SK-N-SH (cell line): ENCODE measurements around the gene AGAP1. TPM values are rescaled to one million over a fixed set of nuclear protein-coding genes. Genes with fewer than 3 reads are reported as not detected.

Experiments
- CTCF ChIA-PET: fragments of 300-600, 350-600 bp; formaldehyde crosslinking; extraction: SDS; loops from one replicate; lab custom pipeline; 2021; lab: Yijun Ruan, JAX
- POLR2A ChIA-PET: fragments of 350-600 bp; sonication (Branson Sonifier 250); formaldehyde crosslinking; extraction: SDS; loops from one replicate; lab custom pipeline; 2020; ENCODE audit warnings: antibody characterized with exemption, inconsistent platforms; lab: Yijun Ruan, JAX
- DNase-seq: peaks from one replicate; pipeline ENCODE4 v3.0.0; 2012
- H2AFZ ChIP-seq: fragments of 200-600 bp; sonication (generic); 2 replicates; pipeline ENCODE4 v1.8.1; 2016; ENCODE audit warnings: antibody characterized with exemption, mild to moderate bottlenecking, low read depth
- H3F3A ChIP-seq: fragments of 200-600 bp; sonication (generic); replicated peaks from 2 replicates; pipeline ENCODE3; 2016; ENCODE audit warnings: antibody characterized with exemption, mild to moderate bottlenecking; ENCODE audit not compliant: insufficient read depth
- H3K27ac ChIP-seq, 2 experiments: fragments of 200-500 bp in 1 of 2; fragments of 200-600 bp in 1 of 2; sonication (Bioruptor generic) in 1 of 2; sonication (generic), shearing (Covaris generic) in 1 of 2; 2 replicates each; pipeline versions ENCODE4 v1.5.1 to v1.6.1; 2014 to 2016; ENCODE audit warnings: low read depth in 2 of 2, inconsistent platforms in 1 of 2, low read length in 1 of 2, mild to moderate bottlenecking in 1 of 2, mixed read lengths in 1 of 2
- H3K27me3 ChIP-seq: fragments of 200-600 bp; sonication (generic), shearing (Covaris generic); 2 replicates; pipeline ENCODE4 v1.6.1; 2016; ENCODE audit warnings: mixed run types; ENCODE audit not compliant: insufficient read depth
- H3K36me3 ChIP-seq, 2 experiments: fragments of 200-500 bp in 1 of 2; fragments of 200-600 bp in 1 of 2; sonication (Bioruptor generic) in 1 of 2; sonication (generic) in 1 of 2; replicated peaks in 1 of 2; 2 replicates each; pipeline versions ENCODE3 to v1.5.1; 2014 to 2016; ENCODE audit warnings: low read length in 1 of 2, mild to moderate bottlenecking in 1 of 2; ENCODE audit not compliant: insufficient read depth in 2 of 2, control insufficient read depth in 1 of 2
- H3K4me1 ChIP-seq, 2 experiments: fragments of 200-500 bp in 1 of 2; fragments of 200-600 bp in 1 of 2; sonication (Bioruptor generic) in 1 of 2; sonication (generic), shearing (Covaris generic) in 1 of 2; 2 replicates each; pipeline versions ENCODE4 v1.5.1 to v1.6.1; 2014 to 2016; ENCODE audit warnings: low read depth in 1 of 2, low read length in 1 of 2, mixed run types in 1 of 2; ENCODE audit not compliant: insufficient read depth in 2 of 2, control insufficient read depth in 1 of 2
- H3K4me2 ChIP-seq: fragments of 200-600 bp; sonication (generic), shearing (Covaris generic); 2 replicates; pipeline ENCODE4 v1.6.1; 2017; ENCODE audit warnings: mixed run types
- H3K4me3 ChIP-seq, 2 experiments: fragments of 200-500 bp in 1 of 2; fragments of 200-600 bp in 1 of 2; sonication (Bioruptor generic) in 1 of 2; sonication (generic), shearing (Covaris generic) in 1 of 2; 2 replicates each; pipeline versions ENCODE4 v1.5.1 to v1.8.1; 2014 to 2016; ENCODE audit warnings: low read depth in 2 of 2, inconsistent platforms in 1 of 2, low read length in 1 of 2, mild to moderate bottlenecking in 1 of 2, mixed read lengths in 1 of 2, moderate library complexity in 1 of 2
- H3K79me2 ChIP-seq: fragments of 200-600 bp; sonication (generic); 2 replicates; pipeline ENCODE4 v1.8.1; 2017; ENCODE audit warnings: mild to moderate bottlenecking; ENCODE audit not compliant: insufficient read depth
- H3K9ac ChIP-seq: fragments of 200-600 bp; sonication (generic); 2 replicates; pipeline ENCODE4 v1.6.1; 2017; ENCODE audit warnings: mixed run types
- H3K9me2 ChIP-seq: fragments of 200-600 bp; sonication (generic); 2 replicates; pipeline ENCODE4 v1.6.1; 2017; ENCODE audit warnings: mixed run types
- H3K9me3 ChIP-seq: fragments of 200-600 bp; sonication (generic); 2 replicates; pipeline ENCODE4 v1.6.1; 2017; ENCODE audit warnings: mixed run types, mild to moderate bottlenecking, moderate library complexity
- H4K20me1 ChIP-seq: fragments of 200-600 bp; sonication (generic); 2 replicates; pipeline ENCODE4 v1.6.1; 2017; ENCODE audit warnings: mild to moderate bottlenecking, mixed run types; ENCODE audit not compliant: insufficient read depth
- EZH2phosphoT487 ChIP-seq: fragments of 200-600 bp; sonication (generic); IDR thresholded peaks from 2 replicates; pipeline ENCODE4 v1.6.1; 2017; ENCODE audit warnings: low read depth, mixed run types, mild to moderate bottlenecking, antibody characterized with exemption, moderate library complexity, borderline replicate concordance
- GATA2 ChIP-seq: sonication (generic); formaldehyde crosslinking; IDR thresholded peaks from 2 replicates; pipeline ENCODE4 v1.5.0; 2020; ENCODE audit warnings: mild to moderate bottlenecking, missing genetic modification reagents
- JUND ChIP-seq: IDR thresholded peaks from 2 replicates; pipeline ENCODE4 v1.4.0; 2012
- MXI1 ChIP-seq: IDR thresholded peaks from 2 replicates; pipeline ENCODE4 v1.6.1; 2012; ENCODE audit warnings: mild to moderate bottlenecking, low read depth, low read length, improper control_type of control experiment
- NRF1 ChIP-seq: IDR thresholded peaks from 2 replicates; pipeline ENCODE4 v1.6.1; 2012; ENCODE audit warnings: low read depth, mild to moderate bottlenecking, low read length
- POLR2AphosphoS5 ChIP-seq: IDR thresholded peaks from 2 replicates; pipeline ENCODE4 v1.6.1; 2012; ENCODE audit warnings: low read depth, low read length
- RAD21 ChIP-seq: IDR thresholded peaks from 2 replicates; pipeline ENCODE4 v1.6.1; 2012; ENCODE audit warnings: mild to moderate bottlenecking, low read length
- RFX5 ChIP-seq: IDR thresholded peaks from 2 replicates; pipeline ENCODE4 v1.6.1; 2012; ENCODE audit warnings: mild to moderate bottlenecking, improper control_type of control experiment, low read length
- TAF1 ChIP-seq: IDR thresholded peaks from 2 replicates; pipeline ENCODE4 v1.6.1; 2012; ENCODE audit warnings: low read depth, mild to moderate bottlenecking, low read length, moderate library complexity, borderline replicate concordance
- YY1 ChIP-seq: IDR thresholded peaks from 2 replicates; pipeline ENCODE4 v1.4.0; 2012; ENCODE audit warnings: low read depth, mild to moderate bottlenecking
- WGBS: methylation state at CpG from one replicate; pipeline ENCODE4 v1.1.6; 2017; ENCODE audit warnings: low lambda C conversion rate; 5-methylcytosine and 5-hydroxymethylcytosine counted together
- polyA plus RNA-seq, 3 experiments: library from polyadenylated mRNA; depleted of rRNA; stranded (reverse); fragments of >200 nt; gene quantifications; 2 replicates each; pipeline ENCODE4 v1.2.3, GENCODE V29; 2012
- TF ChIP-seq, protein P1 (sequence below): IDR thresholded peaks from 2 replicates; pipeline ENCODE4 v1.4.0; 2012; ENCODE audit warnings: low read depth, borderline replicate concordance
- TF ChIP-seq, protein P2 (sequence below): IDR thresholded peaks from 2 replicates; pipeline ENCODE4 v1.6.1; 2012; ENCODE audit warnings: mild to moderate bottlenecking, low read depth, low read length, moderate library complexity
- TF ChIP-seq, protein P3 (sequence below): fragments of 150-350 bp; IDR thresholded peaks from 2 replicates; pipeline ENCODE4 v1.6.1; 2017; ENCODE audit warnings: antibody characterized with exemption, low read length, low read depth, borderline replicate concordance

The AGAP1 gene
- polyA plus RNA-seq, 1 of the 3 experiments (the other 2 are of a cell fraction): 8.8 TPM

DNA sequence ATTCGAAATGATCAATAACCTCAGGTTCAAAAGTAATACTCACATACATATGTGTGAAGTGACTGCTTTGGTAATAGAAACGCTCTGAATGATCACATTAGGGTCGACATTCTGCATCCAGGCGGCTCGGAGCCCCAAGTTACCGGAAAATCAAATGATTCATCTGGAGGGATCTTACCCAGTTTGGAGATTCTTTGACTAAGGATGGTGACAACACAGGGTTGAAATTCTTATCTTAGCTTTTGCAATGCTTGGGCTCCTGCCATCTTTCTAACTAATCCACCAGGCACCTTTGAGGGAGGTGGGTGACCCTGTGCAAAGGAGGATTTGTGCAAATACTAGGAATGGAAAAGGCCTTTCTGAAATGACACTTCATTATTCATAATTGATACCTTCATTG lies 663.5 kb downstream of the AGAP1 start:
- Histone ChIP-seq H2AFZ (no peak overlapping the region), H3K4me1 (no peaks in the 10 kb centered on the region), H3K4me3 (no peak overlapping the region), H3K27me3 (no peaks in the 10 kb centered on the region), H3F3A (no peaks in the 10 kb centered on the region), H3K4me2 (no peak overlapping the region), H3K9me2 (no peaks in the 10 kb centered on the region), H4K20me1 (no peaks in the 10 kb centered on the region), H3K36me3 (no peaks in the 10 kb centered on the region), H3K27ac (no peak overlapping the region), H3K79me2 (no peaks in the 10 kb centered on the region), H3K9ac (no peak overlapping the region), H3K9me3 (no peaks in the 10 kb centered on the region)
- POLR2A ChIA-PET: no interaction called here
- no peak for DNase-seq
- CTCF ChIA-PET: interaction anchor here (1.4 to 2.2 kb wide), 2 partner anchors 20 to 377 kb away, joined by 3 to 10 read pairs; no protein-coding TSS in a partner anchor
- TF ChIP-seq RFX5: no peak
- no peak for TF ChIP-seq NRF1
- TF ChIP-seq GATA2 (CRISPR knock-in tag): no peak
- TF ChIP-seq MXI1: no peak
- no peak for TF ChIP-seq POLR2AphosphoS5
- WGBS: 72% methylated on average over 6 of the region's 6 CpGs

- TF ChIP-seq, protein P1, sequence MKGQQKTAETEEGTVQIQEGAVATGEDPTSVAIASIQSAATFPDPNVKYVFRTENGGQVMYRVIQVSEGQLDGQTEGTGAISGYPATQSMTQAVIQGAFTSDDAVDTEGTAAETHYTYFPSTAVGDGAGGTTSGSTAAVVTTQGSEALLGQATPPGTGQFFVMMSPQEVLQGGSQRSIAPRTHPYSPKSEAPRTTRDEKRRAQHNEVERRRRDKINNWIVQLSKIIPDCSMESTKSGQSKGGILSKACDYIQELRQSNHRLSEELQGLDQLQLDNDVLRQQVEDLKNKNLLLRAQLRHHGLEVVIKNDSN: no peak
- TF ChIP-seq YY1: no peak
- no peak for TF ChIP-seq POLR2AphosphoS5
- TF ChIP-seq, protein P2, sequence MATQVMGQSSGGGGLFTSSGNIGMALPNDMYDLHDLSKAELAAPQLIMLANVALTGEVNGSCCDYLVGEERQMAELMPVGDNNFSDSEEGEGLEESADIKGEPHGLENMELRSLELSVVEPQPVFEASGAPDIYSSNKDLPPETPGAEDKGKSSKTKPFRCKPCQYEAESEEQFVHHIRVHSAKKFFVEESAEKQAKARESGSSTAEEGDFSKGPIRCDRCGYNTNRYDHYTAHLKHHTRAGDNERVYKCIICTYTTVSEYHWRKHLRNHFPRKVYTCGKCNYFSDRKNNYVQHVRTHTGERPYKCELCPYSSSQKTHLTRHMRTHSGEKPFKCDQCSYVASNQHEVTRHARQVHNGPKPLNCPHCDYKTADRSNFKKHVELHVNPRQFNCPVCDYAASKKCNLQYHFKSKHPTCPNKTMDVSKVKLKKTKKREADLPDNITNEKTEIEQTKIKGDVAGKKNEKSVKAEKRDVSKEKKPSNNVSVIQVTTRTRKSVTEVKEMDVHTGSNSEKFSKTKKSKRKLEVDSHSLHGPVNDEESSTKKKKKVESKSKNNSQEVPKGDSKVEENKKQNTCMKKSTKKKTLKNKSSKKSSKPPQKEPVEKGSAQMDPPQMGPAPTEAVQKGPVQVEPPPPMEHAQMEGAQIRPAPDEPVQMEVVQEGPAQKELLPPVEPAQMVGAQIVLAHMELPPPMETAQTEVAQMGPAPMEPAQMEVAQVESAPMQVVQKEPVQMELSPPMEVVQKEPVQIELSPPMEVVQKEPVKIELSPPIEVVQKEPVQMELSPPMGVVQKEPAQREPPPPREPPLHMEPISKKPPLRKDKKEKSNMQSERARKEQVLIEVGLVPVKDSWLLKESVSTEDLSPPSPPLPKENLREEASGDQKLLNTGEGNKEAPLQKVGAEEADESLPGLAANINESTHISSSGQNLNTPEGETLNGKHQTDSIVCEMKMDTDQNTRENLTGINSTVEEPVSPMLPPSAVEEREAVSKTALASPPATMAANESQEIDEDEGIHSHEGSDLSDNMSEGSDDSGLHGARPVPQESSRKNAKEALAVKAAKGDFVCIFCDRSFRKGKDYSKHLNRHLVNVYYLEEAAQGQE: no peak
- TF ChIP-seq GATA2 (CRISPR knock-in tag): no peak
- no peak for TF ChIP-seq RAD21
- no peak for TF ChIP-seq TAF1
- TF ChIP-seq JUND: no peak
- no peak for TF ChIP-seq EZH2phosphoT487
- TF ChIP-seq, protein P3, sequence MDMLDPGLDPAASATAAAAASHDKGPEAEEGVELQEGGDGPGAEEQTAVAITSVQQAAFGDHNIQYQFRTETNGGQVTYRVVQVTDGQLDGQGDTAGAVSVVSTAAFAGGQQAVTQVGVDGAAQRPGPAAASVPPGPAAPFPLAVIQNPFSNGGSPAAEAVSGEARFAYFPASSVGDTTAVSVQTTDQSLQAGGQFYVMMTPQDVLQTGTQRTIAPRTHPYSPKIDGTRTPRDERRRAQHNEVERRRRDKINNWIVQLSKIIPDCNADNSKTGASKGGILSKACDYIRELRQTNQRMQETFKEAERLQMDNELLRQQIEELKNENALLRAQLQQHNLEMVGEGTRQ: no peak
- no peaks in the 10 kb centered on the region for H3K36me3 ChIP-seq
- H3K79me2 ChIP-seq: no peaks in the 10 kb centered on the region
- no peak overlapping the region for H3K4me2 ChIP-seq
- 74% methylated on average over 9 of the region's 10 CpGs for WGBS
- no peak overlapping the region for H3K9ac ChIP-seq
- H3F3A ChIP-seq: no peaks in the 10 kb centered on the region
- ChIA-PET CTCF (interaction anchor here (0.8 to 1.4 kb wide), 6 partner anchors 13 to 379 kb away, joined by 3 to 6 read pairs (median 4); no protein-coding TSS in a partner anchor), POLR2A (no interaction called here)
- H4K20me1 ChIP-seq: no peaks in the 10 kb centered on the region
- H3K4me3 ChIP-seq: no peak overlapping the region
- H3K4me1 ChIP-seq: no peaks in the 10 kb centered on the region
- H3K27me3 ChIP-seq: no peaks in the 10 kb centered on the region
- no peaks in the 10 kb centered on the region for H3K9me2 ChIP-seq
- no peak overlapping the region for H2AFZ ChIP-seq
- no peak for DNase-seq
- no peaks in the 10 kb centered on the region for H3K9me3 ChIP-seq
- H3K27ac ChIP-seq: no peak overlapping the region
Measured at GRCh38 chr2:236157815-236158498, 664.1 kb downstream of the AGAP1 start.
